ENCODE measurements around the gene SYTL1. TPM values are rescaled to one million over a fixed set of nuclear protein-coding genes. Genes with fewer than 3 reads are reported as not detected.
A peak's percentile ranks its signal among the peaks of the same experiment; 100 is the strongest.

The SYTL1 gene
- total RNA-seq, 2 experiments from 2014 or later: 83.5 to 106 TPM

GRCh38 chr1:27398405-27399149, 56.8 kb downstream of the SYTL1 start:
- POLR2A ChIA-PET: no interaction called here
- peaks cover 8% of the 10 kb centered on the region for H3K4me1 Mint-ChIP-seq
- no peak overlapping the region for H3K27ac Mint-ChIP-seq
- no peaks in the 10 kb centered on the region for H3K27me3 Mint-ChIP-seq
- no peak for DNase-seq
- no peaks in the 10 kb centered on the region for H3K36me3 Mint-ChIP-seq (ENCODE audit: low read depth)
- CTCF ChIA-PET: interaction anchor here (1.0 to 6.1 kb wide), 6 partner anchors 11 to 264 kb away, joined by 3 to 112 read pairs (median 5); no protein-coding TSS in a partner anchor
- no peaks in the 10 kb centered on the region for H3K9me3 Mint-ChIP-seq
- no peak overlapping the region for H3K4me3 Mint-ChIP-seq

DNA sequence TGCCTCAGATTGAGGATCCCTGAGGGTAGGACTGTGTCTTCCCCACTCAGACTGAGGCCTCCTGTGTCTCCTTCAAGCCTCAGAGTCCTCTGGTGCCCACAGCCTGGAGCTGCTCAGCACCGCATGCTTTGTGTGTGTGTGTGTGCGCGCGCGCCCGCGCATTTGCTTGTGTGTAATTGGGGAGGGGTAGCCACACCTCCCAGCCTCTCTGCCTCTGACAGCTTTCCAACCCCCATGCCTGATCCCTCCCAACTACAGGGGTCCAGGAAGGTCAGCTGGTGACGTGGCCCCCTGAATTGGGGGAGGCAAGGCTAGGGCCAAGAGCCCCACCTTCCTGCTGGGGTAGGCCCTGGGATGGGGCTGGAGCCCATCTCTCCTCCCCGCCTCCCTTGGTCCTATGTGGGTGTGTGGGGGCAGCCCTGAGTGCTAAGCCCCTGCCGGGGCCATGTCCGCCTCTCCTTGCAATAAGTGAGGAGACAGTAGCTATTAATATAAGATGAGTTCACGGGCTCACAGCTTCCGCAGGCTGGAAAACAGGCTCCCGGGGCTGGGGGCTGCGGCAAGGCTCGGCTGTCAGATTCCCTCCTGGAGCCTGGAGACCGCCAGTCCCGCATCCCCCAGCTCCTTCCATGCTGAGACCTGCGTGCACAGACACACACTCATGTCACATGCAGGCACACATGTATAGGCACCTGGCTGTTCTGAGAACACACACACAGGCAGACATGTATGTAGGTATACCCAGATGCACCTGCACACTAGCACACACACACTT, 57.6 kb downstream of the SYTL1 start:
- no peaks in the 10 kb centered on the region for H3K27me3 Mint-ChIP-seq
- H3K4me3 Mint-ChIP-seq: no peak overlapping the region
- no peaks in the 10 kb centered on the region for H3K9me3 Mint-ChIP-seq
- no peak overlapping the region for H3K27ac Mint-ChIP-seq
- ChIA-PET POLR2A (no interaction called here), CTCF (interaction anchor here (1.0 to 6.1 kb wide), 6 partner anchors 11 to 209 kb away, joined by 3 to 112 read pairs (median 4); no protein-coding TSS in a partner anchor)
- no peaks in the 10 kb centered on the region for H3K36me3 Mint-ChIP-seq (ENCODE audit: low read depth)
- DNase-seq: no peak
- H3K4me1 Mint-ChIP-seq: peaks cover 17% of the 10 kb centered on the region

DNA sequence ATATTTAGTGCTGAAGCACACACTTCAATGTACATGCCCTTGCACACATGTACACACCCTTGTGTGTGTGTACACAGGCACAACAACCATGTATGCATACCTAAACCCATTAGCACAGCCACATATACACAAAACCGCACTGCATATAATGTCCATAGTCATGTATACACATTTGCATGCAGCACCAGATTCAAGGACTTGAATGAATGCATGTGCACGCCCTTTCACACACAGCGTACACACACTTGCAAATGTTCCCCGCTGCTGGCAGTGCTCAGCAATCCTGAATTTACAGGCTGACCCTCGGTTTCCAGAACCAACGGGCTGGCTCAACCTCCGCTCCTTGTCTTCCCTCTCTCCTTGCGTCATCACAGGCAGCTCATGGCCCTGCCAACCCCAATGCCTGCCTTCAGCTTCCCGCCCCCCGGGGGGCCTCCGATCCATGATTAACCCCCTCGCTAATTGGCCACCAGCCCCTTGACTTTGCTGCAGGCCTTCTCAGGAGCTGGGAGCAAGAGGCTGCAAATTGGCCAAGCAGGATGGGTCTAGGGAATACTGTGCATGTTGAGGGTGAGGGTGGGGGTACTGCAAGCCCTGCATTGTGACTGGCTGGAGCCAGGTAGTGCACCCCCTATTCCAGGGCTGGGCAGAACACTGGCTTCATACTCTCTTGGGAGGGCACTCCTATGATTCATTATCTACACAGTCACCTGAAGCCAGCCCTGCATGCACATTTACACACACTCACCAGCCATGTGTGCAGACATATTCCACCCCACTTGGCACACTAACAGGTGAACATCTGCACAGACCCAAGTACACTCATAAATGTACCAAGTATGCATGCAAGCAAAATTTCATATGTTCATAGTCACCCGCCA, 58.5 kb downstream of the SYTL1 start:
- ChIA-PET CTCF (interaction anchor here (1.0 to 1.6 kb wide), 3 partner anchors 9 to 104 kb away, joined by 3 to 7 read pairs (median 3); partner anchors contain the start of gene GPR3), POLR2A (no interaction called here)
- Mint-ChIP-seq H3K27me3 (no peaks in the 10 kb centered on the region), H3K4me1 (peaks cover 17% of the 10 kb centered on the region), H3K4me3 (peak overlapping the region; percentile 21), H3K36me3 (ENCODE audit: low read depth) (no peaks in the 10 kb centered on the region), H3K27ac (no peak overlapping the region), H3K9me3 (no peaks in the 10 kb centered on the region)
- DNase-seq: no peak

DNA sequence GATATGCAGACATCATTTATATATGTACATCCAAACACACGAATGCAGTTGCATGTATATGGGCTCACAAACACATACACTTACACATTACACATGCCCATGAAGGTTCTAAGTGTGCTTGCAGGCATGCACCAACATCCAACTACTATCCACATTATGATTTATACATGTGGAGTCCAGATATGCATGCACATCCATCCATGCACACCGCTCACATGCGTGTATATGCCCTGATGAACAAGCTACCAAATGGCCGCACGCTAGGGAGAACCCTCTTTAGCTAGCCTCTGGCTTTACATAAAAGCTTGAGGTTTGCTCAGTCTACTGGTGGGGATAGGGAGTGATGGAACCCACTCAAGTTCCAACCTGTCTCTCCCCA, 59.1 kb downstream of the SYTL1 start:
- ChIA-PET CTCF (interaction anchor here (1.0 to 1.6 kb wide), 3 partner anchors 10 to 104 kb away, joined by 3 to 7 read pairs (median 4); partner anchors contain the start of gene GPR3), POLR2A (no interaction called here)
- peaks cover 17% of the 10 kb centered on the region for H3K4me1 Mint-ChIP-seq
- no peaks in the 10 kb centered on the region for H3K36me3 Mint-ChIP-seq (ENCODE audit: low read depth)
- H3K27ac Mint-ChIP-seq: no peak overlapping the region
- H3K27me3 Mint-ChIP-seq: no peaks in the 10 kb centered on the region
- no peaks in the 10 kb centered on the region for H3K9me3 Mint-ChIP-seq
- H3K4me3 Mint-ChIP-seq: no peak overlapping the region
- no peak for DNase-seq

DNA sequence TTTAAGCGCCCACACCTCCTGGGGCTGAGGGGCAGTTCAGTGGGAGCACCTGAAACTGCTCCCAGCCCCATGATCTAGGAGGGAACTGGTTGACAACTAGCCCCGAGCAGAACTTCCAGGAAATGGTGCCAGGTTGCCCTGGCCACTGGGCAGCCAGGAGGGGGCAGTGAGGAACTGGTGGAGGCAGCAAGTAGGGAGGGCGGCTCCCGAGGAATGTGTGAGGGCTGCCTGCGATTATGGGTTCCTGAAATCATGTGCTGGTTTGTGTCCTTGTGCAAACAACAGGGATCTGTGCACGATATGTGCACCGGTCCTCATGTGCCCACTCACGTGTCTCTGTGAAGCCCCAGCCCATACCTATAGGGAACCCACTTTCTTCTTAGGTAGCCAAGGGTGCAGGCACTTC, 60.5 kb downstream of the SYTL1 start:
- H3K9me3 Mint-ChIP-seq: no peaks in the 10 kb centered on the region
- H3K36me3 Mint-ChIP-seq (ENCODE audit: low read depth): peaks cover 6% of the 10 kb centered on the region
- no peaks in the 10 kb centered on the region for H3K27me3 Mint-ChIP-seq
- no peak overlapping the region for H3K4me3 Mint-ChIP-seq
- ChIA-PET CTCF (interaction anchor here (0.9 to 4.6 kb wide), 9 partner anchors 11 to 205 kb away, joined by 3 to 28 read pairs (median 5); partner anchors contain the start of gene GPR3), POLR2A (no interaction called here)
- peaks cover 17% of the 10 kb centered on the region for H3K4me1 Mint-ChIP-seq
- no peak for DNase-seq
- no peak overlapping the region for H3K27ac Mint-ChIP-seq

DNA sequence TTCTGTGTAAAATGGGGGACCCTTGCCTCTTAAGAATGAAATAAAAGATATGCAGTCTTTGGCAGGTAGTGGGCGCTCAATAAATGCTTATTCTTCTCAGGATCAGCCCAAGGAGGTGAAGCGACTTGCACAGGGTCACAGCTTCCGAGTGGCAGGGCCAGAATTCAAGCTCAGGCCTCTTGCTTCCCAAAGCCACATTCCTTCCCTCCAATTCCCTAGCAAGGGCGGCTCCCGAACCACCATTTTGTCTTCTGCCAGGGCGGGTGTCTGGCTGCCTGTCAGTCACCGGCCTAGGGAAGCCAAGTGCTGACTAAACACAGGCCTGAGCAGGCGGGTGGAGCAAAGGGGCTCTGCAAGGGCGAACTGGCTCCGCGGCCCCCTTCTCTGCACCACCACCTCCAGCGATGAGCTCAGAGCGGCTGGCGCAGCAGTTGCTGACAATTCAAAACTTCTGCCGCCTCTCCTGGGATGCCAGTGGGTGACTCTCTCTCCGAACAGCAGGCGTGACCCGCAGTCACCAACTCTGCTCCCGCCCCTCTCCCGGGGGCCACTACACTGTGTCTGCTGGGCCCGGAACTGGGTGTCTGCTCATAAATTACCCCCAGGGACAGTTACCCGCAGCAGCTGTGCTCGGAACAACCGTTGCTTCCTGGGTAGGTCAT, 61.4 kb downstream of the SYTL1 start:
- no peak overlapping the region for H3K4me3 Mint-ChIP-seq
- ChIA-PET CTCF (interaction anchor here (0.9 to 4.6 kb wide), 9 partner anchors 11 to 204 kb away, joined by 3 to 28 read pairs (median 4); no protein-coding TSS in a partner anchor), POLR2A (no interaction called here)
- no peaks in the 10 kb centered on the region for H3K27me3 Mint-ChIP-seq
- peaks cover 17% of the 10 kb centered on the region for H3K4me1 Mint-ChIP-seq
- H3K27ac Mint-ChIP-seq: peak overlapping the region; percentile 41
- peaks cover 11% of the 10 kb centered on the region for H3K36me3 Mint-ChIP-seq (ENCODE audit: low read depth)
- H3K9me3 Mint-ChIP-seq: no peaks in the 10 kb centered on the region
- no peak for DNase-seq

Other genes with a start within 250 kb of the SYTL1 start
- gene SLC9A1, start 186.9 kb upstream of the SYTL1 start, total RNA-seq: 10 to 100 TPM; 24.8 to 32.4 TPM
- 10 to 100 TPM; 32.2 to 33.3 TPM for gene WDTC1, start 107.4 kb upstream of the SYTL1 start, total RNA-seq
- 10 to 100 TPM; 38.4 to 40.2 TPM for gene TMEM222, start 19.9 kb upstream of the SYTL1 start, total RNA-seq
- 1 to 10 TPM; 6.4 to 7.6 TPM for gene MAP3K6, start 24.9 kb downstream of the SYTL1 start, total RNA-seq
- gene FCN3, start 32.8 kb downstream of the SYTL1 start, total RNA-seq: not detected
- not detected for gene CD164L2, start 41.3 kb downstream of the SYTL1 start, total RNA-seq
- gene GPR3, start 50.6 kb downstream of the SYTL1 start, total RNA-seq: under 1 TPM in 1 of 2 experiments, not detected in 1; 0.21 TPM
- 100 to 1,000 TPM; 137 to 143 TPM for gene WASF2, start 148.1 kb downstream of the SYTL1 start, total RNA-seq